Activated T-cell treated with anti-CD3 and anti-CD28 coated beads, Interleukin-2, amount 50 U/mL, for 1 hour (primary cell): ENCODE data around the gene NLRP2B.
"Not testable (repeated sequence)": the region's sequence is repeated elsewhere in the genome, so short reads cannot be mapped to it uniquely, and the experiment has no call there.

Source experiments
- DNase-seq: peaks from one replicate; pipeline ENCODE4 v3.0.0-alpha.2; 2020

NLRP2B gene

DNA sequence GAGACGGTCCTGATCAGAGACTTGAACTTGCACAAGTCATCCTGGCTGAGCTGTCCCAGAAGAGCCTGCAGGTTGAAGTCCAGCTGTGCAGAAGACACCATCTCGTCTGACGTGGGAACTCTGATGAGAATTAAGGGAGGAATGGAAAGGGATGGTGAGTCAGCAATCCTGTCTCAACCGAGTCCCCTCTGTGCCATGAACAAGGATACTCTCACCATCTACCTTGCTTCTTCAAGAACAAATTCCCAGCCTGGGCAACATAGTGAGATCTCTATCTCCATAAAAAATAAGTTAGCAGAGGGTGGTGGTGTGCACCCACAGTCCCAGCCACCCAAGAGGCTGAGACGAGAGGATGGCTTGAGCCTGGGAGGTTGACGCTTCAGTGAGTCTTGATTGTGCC lies at the start of gene NLRP2B:
NLRP2B (minus strand) TSS at position 101 of the 400 bp plus-strand sequence.
- no peak for DNase-seq

DNA sequence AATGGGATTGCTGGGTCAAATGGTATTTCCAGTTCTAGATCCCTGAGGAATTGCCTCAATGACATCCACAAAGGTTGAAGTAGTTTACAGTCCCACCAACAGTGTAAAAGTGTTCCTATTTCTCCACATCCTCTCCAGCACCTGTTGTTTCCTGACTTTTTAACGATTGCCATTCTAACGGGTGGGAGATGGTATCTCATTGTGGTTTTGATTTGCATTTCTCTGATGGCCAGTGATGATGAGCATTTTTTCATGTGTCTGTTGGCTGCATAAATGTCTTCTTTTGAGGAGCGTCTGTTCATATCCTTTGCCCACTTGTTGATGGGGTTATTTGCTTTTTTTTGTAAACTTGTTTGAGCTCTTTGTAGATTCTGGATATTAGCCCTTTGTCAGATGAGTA lies 45.9 kb upstream of the NLRP2B start:
- not testable (repeated sequence) for DNase-seq

DNA sequence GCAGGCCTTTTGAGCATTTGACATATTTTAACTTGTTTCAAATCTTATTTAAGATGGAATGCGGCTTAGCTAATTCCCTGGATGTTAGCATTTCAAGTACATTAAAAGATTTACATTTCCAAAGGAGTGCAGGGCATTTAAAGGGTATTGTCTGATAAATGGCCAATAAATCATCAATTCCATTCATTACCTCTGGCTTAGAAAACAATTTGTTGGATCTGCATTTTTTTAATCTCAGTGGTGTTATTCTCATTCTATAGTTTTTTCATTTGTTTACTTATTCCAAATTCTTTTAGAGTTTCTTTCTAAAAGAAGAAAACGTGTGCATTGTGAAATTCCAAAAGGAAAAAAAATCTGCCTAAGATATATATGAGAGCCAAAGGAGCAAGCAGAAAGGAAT lies 1.3 kb upstream of the NLRP2B start:
- no peak for DNase-seq

DNA sequence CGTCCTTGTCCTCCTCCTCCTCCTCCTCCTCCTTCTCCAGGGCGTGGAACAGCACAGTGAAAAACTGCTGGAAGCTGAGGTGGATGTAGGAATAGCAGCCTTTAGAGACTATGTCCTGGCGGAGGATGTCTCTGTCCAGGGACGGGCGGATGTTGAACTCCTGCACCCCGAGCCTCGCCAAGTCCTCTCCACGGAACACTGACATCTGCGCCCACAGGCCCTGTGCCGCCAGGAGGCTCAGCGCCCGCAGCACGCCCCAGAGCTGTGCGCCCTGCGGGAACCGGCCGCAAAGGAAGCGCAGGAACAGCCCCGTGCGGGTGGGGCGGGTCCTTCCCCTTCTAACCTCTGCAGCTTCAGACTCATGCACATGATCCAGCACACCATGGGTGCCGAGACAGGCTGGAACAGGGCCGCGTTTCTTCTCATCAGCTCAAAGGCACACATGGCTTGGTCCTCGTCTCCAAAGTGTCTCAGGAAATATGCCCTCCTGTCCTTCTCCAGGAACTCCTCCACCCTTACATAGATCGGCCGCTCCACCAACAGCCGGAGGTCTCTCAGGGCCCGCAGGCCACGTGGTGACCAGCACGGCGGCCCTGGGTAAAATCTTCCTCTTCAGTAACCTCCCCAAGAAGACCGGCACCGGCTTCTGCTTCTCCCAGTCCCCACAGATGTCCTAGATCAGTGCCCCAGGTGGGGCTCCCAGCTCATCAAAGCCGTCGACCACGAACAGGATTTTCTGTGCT lies 1.2 kb downstream of the NLRP2B start:
- DNase-seq = no peak

DNA sequence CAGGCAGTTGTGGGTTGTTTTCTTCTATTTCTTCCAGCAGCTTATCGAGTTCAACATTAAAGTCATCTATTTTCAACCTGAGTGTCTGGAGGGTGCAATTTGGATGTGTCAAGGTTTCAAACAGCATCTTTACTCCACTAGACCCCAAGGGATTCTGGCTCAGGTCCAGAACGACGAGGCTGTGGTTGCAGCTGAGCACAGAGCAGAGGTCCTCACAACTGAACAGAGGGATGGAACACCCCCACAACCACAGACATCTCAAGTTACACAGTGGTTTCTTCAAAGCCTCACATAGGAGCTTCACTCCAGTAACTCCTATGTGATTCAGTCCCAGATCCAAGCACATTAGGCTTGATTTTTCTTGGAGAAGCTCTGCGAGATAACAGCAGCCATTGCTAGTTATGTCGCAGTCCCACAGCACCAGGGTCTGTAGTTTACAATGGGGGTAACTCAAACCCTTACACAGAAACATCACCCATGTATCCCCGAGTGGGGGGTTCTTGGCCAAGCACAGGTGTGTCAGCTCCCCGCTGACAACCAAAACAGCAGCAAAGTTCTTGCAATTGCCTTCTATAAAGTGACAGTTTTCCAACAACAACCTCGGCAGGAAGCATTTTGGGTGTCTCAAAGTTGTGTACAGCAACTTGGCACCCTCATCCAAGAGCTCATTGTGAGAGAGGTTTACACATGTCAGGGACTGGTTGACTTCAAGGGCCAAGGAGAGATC lies 2.8 kb downstream of the NLRP2B start:
- DNase-seq = no peak

DNA sequence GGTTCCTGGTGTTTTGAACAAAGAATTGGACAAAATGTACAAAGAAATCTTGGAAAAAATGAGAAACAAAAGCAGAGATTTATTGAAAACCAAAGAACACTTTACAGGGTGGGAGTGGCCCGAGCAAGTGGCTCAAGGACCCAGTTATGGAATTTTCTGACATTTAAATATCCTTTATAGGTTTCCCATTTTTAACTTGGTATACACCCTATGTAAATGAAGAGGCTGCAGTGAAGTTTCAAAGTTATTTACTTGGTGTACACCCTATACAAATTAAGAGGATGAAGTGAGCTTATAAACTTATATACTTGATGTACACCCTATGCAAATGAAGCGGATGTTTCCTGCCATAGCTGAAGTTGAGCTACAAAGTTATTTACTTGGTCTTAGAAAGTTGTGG lies 4.7 kb downstream of the NLRP2B start:
- DNase-seq = no peak

DNA sequence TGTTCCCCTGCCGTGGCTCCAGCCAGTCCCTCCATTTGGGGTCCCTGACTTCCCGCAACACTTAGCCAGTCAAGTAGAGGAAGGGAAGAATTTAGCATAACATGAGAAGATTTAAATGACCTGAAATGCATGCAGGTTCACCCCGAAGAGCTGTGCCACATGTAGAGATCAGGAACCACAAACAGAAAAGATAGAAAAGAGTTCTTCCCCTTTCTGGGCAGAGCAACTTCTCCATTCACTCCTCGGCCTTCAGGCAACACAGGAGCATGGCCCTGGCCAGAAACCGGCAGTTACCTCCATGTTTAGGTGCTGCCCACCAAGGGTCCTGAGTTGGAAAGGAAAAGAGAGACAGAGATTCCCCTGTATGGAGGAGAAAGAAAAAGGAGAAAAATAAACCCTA lies 5.2 kb downstream of the NLRP2B start:
- no peak for DNase-seq

DNA sequence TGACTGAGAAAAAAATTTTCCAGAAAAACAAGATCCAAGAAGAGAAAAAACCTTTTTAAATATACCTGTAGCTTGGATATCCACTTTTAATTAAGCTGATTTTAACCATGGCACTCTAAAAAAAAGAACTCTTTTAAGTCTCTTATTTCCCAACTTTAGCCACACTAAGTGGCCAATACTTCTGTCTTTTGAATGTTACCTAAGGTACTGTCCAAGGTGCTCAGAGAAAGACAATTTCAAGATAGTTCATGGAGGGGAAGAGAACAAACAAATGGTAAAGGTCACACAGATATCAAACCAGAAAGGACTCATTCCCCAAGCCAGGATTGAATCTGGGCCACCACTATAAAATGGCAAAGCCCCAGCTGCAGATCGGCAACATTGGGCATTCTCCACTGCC lies 10.1 kb downstream of the NLRP2B start:
- DNase-seq = no peak

DNA sequence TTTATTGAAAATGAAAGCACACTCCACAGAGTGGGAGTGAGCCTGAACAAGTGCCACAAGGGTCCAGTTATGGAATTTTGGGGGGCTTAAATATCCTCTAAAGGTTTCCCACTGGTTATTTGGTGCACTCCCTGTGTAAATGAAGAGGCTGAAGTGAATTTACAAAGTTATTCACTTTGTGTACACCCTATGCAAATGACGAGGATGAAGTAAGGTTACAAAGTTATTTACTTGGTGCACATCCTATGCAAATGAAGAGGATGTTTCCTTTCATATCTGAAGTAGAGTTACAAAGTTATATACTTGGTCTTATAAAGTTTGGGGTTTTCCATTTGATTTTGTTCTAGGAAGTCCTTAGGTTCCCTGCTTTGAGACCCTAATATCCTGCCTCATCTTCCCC lies 13.1 kb downstream of the NLRP2B start:
- DNase-seq = no peak

DNA sequence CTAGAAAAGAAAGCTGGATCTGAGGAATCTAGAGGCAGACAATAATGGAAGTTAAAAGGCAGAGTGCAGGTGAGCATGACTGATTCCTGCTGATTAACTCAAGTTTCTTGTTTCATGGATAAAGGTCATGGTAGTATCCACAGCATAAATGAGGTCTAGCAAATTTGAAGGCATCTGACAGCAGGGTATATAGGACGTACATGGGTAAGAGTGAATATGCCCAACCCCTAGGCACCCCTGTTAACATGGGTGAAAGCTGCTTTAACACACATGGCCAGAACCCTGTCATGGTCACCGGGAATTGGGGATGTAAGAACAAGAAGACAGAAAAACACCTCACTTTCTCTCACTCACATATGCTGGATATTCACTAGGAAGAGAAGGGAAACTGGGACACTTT lies 25.0 kb downstream of the NLRP2B start:
- DNase-seq = no peak

DNA sequence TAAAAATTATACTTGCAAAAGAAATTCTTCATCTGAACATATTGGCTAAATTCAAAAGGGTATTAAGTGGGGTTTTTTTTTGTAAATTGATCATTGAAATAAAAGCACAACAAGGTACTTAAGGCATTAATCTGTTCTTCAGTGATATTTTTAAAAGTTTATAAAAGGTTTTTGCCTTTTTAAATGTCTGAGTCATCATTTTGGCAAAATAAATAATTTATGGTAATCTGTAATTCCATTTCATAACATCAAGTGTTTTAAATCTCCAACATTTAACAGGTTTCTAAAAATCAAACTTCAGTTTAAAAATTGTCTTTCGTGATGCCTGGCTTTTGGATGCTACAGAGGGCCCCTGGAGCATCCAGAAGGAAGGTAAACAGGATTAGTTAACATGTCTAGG lies 27.4 kb downstream of the NLRP2B start:
- no peak for DNase-seq

DNA sequence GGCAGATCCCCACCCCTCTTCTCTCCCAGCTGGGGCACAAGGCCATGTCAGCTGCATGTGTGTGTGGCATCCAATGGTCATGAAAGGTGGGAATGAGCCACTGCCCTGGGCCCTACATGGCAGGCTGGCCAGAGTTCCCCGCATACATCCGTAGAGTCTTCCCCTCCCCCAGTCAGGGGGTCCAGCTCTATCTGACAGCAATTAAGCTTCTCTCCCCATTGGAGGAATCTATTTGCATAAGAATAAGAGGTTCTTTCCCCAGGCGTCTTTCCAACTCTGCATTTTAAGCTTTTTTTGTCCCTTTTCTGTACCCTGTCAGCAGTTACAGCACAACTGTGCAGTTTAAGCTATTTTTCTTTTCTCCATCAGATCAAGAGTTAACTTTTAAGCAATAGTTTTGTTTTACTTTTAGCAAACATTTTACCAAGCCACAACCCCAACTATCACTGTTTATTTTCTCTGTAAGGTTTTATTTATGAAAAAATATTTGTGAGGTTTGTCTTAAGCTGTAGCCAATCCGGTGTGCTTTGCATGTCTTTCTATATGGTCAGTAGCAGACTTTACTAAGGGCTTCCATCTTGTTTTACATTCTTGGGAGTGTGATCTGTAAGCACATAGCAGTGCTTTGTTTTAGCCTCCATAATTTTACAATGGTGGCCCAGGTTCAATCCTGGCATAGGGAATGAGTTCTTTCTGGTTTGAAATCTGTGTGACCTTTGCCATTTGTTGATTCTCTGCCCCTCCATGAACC lies 28.7 kb downstream of the NLRP2B start:
- no peak for DNase-seq

DNA sequence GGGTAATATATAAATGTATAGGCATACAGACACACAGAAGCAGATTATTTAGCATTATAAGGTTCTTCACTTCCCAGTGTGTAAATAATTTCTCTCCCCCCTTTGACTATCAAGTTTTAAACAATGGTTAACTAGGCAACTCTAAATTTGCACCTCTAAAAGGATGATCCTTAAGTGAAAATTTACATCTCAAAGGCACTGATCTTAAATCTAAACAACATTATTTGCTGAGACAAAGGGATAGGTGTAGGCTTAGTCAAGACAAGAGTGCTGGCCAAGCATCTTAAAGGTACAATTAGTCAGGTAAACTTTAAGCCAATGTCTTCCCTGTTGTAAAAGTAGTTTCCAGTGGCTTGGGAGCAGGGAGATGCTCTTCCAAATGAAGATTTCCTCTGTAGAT lies 33.0 kb downstream of the NLRP2B start:
- DNase-seq = no peak

DNA sequence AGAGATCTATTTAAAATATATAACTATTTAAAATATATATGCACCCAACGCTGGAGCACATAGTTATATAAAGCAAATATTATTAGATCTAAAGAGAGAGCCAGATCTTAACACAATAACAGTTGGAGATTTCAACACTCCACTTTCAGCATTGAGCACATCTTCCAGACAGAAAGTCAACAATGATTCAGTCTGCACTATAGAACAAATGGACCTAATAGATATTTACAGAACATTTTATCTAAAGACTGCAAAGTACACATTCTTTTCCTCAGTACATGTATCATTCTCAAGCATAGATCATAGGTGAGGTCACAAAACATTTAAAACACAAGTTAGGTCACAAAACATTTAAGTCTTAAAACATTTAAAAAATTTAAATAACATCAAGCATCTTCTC lies 36.4 kb downstream of the NLRP2B start:
- DNase-seq = no peak

DNA sequence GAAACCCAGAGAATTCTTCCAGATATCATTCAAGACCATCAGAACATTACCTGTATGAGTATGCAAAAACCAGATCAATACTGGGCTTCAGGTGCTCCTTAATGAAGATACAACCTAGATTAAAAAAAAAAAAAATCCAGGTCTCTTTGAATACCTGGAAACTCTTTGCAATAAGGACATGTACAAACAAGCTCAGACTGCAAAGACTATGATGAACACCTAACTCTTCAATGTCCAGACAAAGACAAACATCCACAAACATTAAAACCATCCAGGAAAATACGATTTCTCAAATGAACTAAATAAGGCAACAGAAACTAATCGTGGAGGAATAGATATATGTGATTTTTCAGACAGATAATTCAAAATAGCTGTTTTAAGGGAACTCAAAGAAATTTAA lies 38.7 kb downstream of the NLRP2B start:
- DNase-seq = no peak

DNA sequence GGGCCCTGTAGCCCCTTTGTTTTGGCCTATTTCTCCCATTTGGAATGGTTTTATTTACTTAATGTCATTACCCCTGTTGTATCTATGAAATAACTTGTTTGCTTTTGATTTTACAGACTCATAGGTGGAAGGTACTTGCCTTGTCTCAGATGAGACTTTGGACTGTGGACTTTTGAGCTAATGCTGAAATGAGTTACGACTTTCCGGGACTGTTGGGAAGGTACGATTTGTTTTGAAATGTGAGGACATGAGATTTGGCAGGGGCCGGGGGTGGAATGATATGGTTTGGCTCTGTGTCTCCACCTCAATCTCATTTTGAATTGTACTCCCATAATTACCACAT lies 39.4 kb downstream of the NLRP2B start:
- DNase-seq = no peak

DNA sequence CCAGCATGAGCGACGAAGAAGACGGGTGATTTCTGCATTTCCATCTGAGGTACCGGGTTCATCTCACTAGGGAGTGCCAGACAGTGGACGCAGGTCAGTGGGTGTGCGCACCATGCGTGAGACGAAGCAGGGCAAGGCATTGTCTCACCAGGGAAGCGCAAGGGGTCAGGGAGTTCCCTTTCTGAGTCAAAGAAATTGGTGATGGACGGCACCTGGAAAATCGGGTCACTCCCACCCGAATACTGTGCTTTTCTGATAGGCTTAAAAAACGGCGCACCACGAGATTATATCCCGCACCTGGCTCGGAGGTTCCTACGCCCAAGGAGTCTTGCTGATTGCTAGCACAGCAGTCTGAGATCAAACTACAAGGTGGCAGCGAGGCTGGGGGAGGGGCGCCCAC lies 50.6 kb downstream of the NLRP2B start:
- not testable (repeated sequence) for DNase-seq
